Measurements from ENCODE around the gene CXorf51B.
"Not testable (repeated sequence)": the region's sequence is repeated elsewhere in the genome, so short reads cannot be mapped to it uniquely, and the experiment has no call there.

Gene CXorf51B

GRCh38 chrX:146809471-146809870 is at the start of gene CXorf51B:
Gene CXorf51B (plus strand): TSS chrX:146809771. CDS start chrX:146809792, 21 bp downstream.
- H3K4me3 ChIP-seq (ENCODE audit: low read depth, low read length): not testable (repeated sequence)

GRCh38 chrX:146814644-146815043 is 5.1 kb downstream of the CXorf51B start, which contains the start of gene CXorf51A:
Gene CXorf51A (minus strand): TSS chrX:146814744. CDS start chrX:146814723, 21 bp downstream.
- not testable (repeated sequence) for H3K4me3 ChIP-seq (ENCODE audit: low read depth, low read length)

- no peak for TF ChIP-seq CTCF (IDR thresholded peaks at IDR 0.05; ENCODE audit: borderline replicate concordance, insufficient read depth, low read depth, low read length)
These were observed 22.4 kb downstream of the CXorf51B start for GRCh38 chrX:146831994-146832393.

GRCh38 chrX:146854281-146854680 is 44.7 kb downstream of the CXorf51B start:
- H3K4me3 ChIP-seq (ENCODE audit: low read depth, low read length): no peak overlapping the region
- TF ChIP-seq CTCF (IDR thresholded peaks at IDR 0.05; ENCODE audit: borderline replicate concordance, insufficient read depth, low read depth, low read length): no peak

More at GRCh38 chrX:146831994-146832393, 22.4 kb downstream of the CXorf51B start:
- no peak overlapping the region for H3K4me3 ChIP-seq (ENCODE audit: low read depth, low read length)
